Forelimb muscle (tissue), 1 donor: ENCODE data around the gene RPL23. TPM values are rescaled to one million over a fixed set of nuclear protein-coding genes. Genes with fewer than 3 reads are reported as not detected.

Source experiments
- DNase-seq: peaks from one replicate; pipeline ENCODE4 v3.0.0-alpha.2; 2013; ENCODE audit warnings: low read depth
- polyA plus RNA-seq: library from polyadenylated mRNA; unstranded; fragments of 120-200 nt; gene quantifications from one replicate; pipeline ENCODE4 v1.2.1, GENCODE V29; 2013; ENCODE audit not compliant: insufficient read length

The RPL23 gene
- polyA plus RNA-seq, 1 donor = 3,022 TPM

GRCh38 chr17:38798614-38799500 lies 54.7 kb downstream of the RPL23 start:
- no peak for DNase-seq

Other genes starting within 250 kb of the RPL23 start
- gene SRCIN1, start 247.8 kb downstream of the RPL23 start, polyA plus RNA-seq = 0.96 TPM
- gene EPOP, start 178.8 kb downstream of the RPL23 start, polyA plus RNA-seq = 0.51 TPM
- 74.0 TPM for gene MLLT6, start 148.4 kb downstream of the RPL23 start, polyA plus RNA-seq
- 16.9 TPM for gene CISD3, start 123.4 kb downstream of the RPL23 start, polyA plus RNA-seq
- gene PCGF2, start 105.4 kb downstream of the RPL23 start, polyA plus RNA-seq = 30.6 TPM
- 73.3 TPM for gene PSMB3, start 101.0 kb downstream of the RPL23 start, polyA plus RNA-seq
- gene PIP4K2B, start 54.2 kb downstream of the RPL23 start, polyA plus RNA-seq = 65.2 TPM
- gene CWC25, start 28.4 kb downstream of the RPL23 start, polyA plus RNA-seq = 13.9 TPM
- gene LASP1, start 16.3 kb upstream of the RPL23 start, polyA plus RNA-seq = 73.6 TPM
- gene FBXO47, start 113.7 kb upstream of the RPL23 start, polyA plus RNA-seq = not detected